Measurements from ENCODE around the gene FAM124A. TPM values are rescaled to one million over a fixed set of nuclear protein-coding genes. Genes with fewer than 3 reads are reported as not detected.

FAM124A gene
- total RNA-seq, 2 donors from 2014 or later, result 49.7 to 56.6 TPM

DNA sequence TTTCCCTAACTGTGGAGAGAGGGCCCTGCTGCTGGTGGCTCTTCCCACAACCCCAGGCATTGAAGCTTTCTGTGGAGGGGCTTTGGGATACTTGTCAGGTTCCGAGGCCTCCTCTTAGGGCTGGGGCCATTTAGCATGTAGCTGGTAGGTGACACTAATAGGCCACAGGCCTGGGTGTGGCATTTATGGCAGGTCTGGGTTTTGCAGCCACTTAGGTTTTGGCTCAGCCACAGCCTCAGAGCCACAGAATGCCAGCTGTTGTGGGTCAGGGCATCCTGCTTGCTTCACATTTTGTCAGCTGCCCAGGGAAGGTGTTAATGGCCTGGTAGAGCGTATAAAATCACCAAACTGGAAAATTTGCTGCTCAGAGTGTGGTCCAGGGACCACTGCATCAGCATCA is 15.7 kb downstream of the FAM124A start:
- H3K4me3 Mint-ChIP-seq, result no peak overlapping the region
- H3K36me3 ChIP-seq (ENCODE audit: control insufficient read depth, insufficient read depth, low read length), result peaks cover 98% of the 10 kb centered on the region
- no peaks in the 10 kb centered on the region for H3K27me3 Mint-ChIP-seq (ENCODE audit: insufficient read depth)
- peaks cover 2% of the 10 kb centered on the region for H3K4me1 ChIP-seq (ENCODE audit: control insufficient read depth, insufficient read depth, low read length)
- H3K27ac ChIP-seq (ENCODE audit: low read depth, low read length), result no peak overlapping the region
- 89 to 98% methylated on average over 2 of the region's 2 CpGs for WGBS, 2 experiments (ENCODE audit: insufficient coverage in 1 of 2, insufficient read length in 1 of 2)
- H3K9ac ChIP-seq (ENCODE audit: extremely low read depth, low read length, poor library complexity, severe bottlenecking), result no peak overlapping the region
- H3K27me3 ChIP-seq (ENCODE audit: control insufficient read depth, insufficient read depth, low read length, poor library complexity, severe bottlenecking), result no peaks in the 10 kb centered on the region
- peak; percentile 29 for DNase-seq
- peaks cover 30% of the 10 kb centered on the region for H3K4me1 Mint-ChIP-seq
- H3K36me3 Mint-ChIP-seq (ENCODE audit: low read depth), result peaks cover 66% of the 10 kb centered on the region
- no peak overlapping the region for H3K27ac Mint-ChIP-seq
- TF ChIP-seq, protein P1, sequence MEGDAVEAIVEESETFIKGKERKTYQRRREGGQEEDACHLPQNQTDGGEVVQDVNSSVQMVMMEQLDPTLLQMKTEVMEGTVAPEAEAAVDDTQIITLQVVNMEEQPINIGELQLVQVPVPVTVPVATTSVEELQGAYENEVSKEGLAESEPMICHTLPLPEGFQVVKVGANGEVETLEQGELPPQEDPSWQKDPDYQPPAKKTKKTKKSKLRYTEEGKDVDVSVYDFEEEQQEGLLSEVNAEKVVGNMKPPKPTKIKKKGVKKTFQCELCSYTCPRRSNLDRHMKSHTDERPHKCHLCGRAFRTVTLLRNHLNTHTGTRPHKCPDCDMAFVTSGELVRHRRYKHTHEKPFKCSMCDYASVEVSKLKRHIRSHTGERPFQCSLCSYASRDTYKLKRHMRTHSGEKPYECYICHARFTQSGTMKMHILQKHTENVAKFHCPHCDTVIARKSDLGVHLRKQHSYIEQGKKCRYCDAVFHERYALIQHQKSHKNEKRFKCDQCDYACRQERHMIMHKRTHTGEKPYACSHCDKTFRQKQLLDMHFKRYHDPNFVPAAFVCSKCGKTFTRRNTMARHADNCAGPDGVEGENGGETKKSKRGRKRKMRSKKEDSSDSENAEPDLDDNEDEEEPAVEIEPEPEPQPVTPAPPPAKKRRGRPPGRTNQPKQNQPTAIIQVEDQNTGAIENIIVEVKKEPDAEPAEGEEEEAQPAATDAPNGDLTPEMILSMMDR (conservative IDR thresholded peaks at IDR 0.05), result no peak
- no peaks in the 10 kb centered on the region for H3K9me3 Mint-ChIP-seq
- no peaks in the 10 kb centered on the region for H3K9me3 ChIP-seq (ENCODE audit: control insufficient read depth, low read length)
- H3K4me3 ChIP-seq (ENCODE audit: low read length), result no peak overlapping the region

- 90 to 91% methylated on average over 4 to 5 of the region's 5 CpGs for WGBS, 2 experiments (ENCODE audit: insufficient coverage in 1 of 2, insufficient read length in 1 of 2)
- H3K27me3 ChIP-seq (ENCODE audit: control insufficient read depth, insufficient read depth, low read length, poor library complexity, severe bottlenecking), result no peaks in the 10 kb centered on the region
- Mint-ChIP-seq H3K27ac (no peak overlapping the region), H3K4me1 (peaks cover 32% of the 10 kb centered on the region), H3K9me3 (no peaks in the 10 kb centered on the region), H3K36me3 (ENCODE audit: low read depth) (peaks cover 67% of the 10 kb centered on the region), H3K4me3 (no peak overlapping the region), H3K27me3 (ENCODE audit: insufficient read depth) (no peaks in the 10 kb centered on the region)
- H3K9me3 ChIP-seq (ENCODE audit: control insufficient read depth, low read length), result no peaks in the 10 kb centered on the region
- H3K36me3 ChIP-seq (ENCODE audit: control insufficient read depth, insufficient read depth, low read length), result peaks cover 98% of the 10 kb centered on the region
- DNase-seq, result no peak
- H3K27ac ChIP-seq (ENCODE audit: low read depth, low read length), result no peak overlapping the region
- no peaks in the 10 kb centered on the region for H3K4me1 ChIP-seq (ENCODE audit: control insufficient read depth, insufficient read depth, low read length)
- H3K9ac ChIP-seq (ENCODE audit: extremely low read depth, low read length, poor library complexity, severe bottlenecking), result no peak overlapping the region
- TF ChIP-seq, protein P1 (conservative IDR thresholded peaks at IDR 0.05), result no peak
- H3K4me3 ChIP-seq (ENCODE audit: low read length), result no peak overlapping the region
These were observed 18.0 kb downstream of the FAM124A start for GRCh38 chr13:51240178-51240577.

GRCh38 chr13:51240958-51241357 is 18.8 kb downstream of the FAM124A start:
- DNase-seq, result peak; percentile 38
- TF ChIP-seq, protein P1 (conservative IDR thresholded peaks at IDR 0.05), result no peak
- H3K36me3 ChIP-seq (ENCODE audit: control insufficient read depth, insufficient read depth, low read length), result peaks cover 98% of the 10 kb centered on the region
- H3K9me3 Mint-ChIP-seq, result no peaks in the 10 kb centered on the region
- H3K27ac ChIP-seq (ENCODE audit: low read depth, low read length), result no peak overlapping the region
- H3K27ac Mint-ChIP-seq, result no peak overlapping the region
- no peak overlapping the region for H3K4me3 ChIP-seq (ENCODE audit: low read length)
- WGBS, 2 experiments (ENCODE audit: insufficient coverage in 1 of 2, insufficient read length in 1 of 2), result 93 to 100% methylated on average over 3 of the region's 3 CpGs
- peaks cover 30% of the 10 kb centered on the region for H3K4me1 Mint-ChIP-seq
- no peaks in the 10 kb centered on the region for H3K9me3 ChIP-seq (ENCODE audit: control insufficient read depth, low read length)
- no peak overlapping the region for H3K9ac ChIP-seq (ENCODE audit: extremely low read depth, low read length, poor library complexity, severe bottlenecking)
- H3K36me3 Mint-ChIP-seq (ENCODE audit: low read depth), result peaks cover 67% of the 10 kb centered on the region
- H3K4me1 ChIP-seq (ENCODE audit: control insufficient read depth, insufficient read depth, low read length), result no peaks in the 10 kb centered on the region
- H3K27me3 Mint-ChIP-seq (ENCODE audit: insufficient read depth), result no peaks in the 10 kb centered on the region
- H3K4me3 Mint-ChIP-seq, result no peak overlapping the region
- no peaks in the 10 kb centered on the region for H3K27me3 ChIP-seq (ENCODE audit: control insufficient read depth, insufficient read depth, low read length, poor library complexity, severe bottlenecking)

Measured in endodermal cell (in vitro differentiated cells).